ENCODE data around the gene CTSE. TPM values are rescaled to one million over a fixed set of nuclear protein-coding genes. Genes with fewer than 3 reads are reported as not detected.
"Not testable (repeated sequence)": the region's sequence is repeated elsewhere in the genome, so short reads cannot be mapped to it uniquely, and the experiment has no call there.

The CTSE gene
- total RNA-seq, 1 donor, result not detected

DNA sequence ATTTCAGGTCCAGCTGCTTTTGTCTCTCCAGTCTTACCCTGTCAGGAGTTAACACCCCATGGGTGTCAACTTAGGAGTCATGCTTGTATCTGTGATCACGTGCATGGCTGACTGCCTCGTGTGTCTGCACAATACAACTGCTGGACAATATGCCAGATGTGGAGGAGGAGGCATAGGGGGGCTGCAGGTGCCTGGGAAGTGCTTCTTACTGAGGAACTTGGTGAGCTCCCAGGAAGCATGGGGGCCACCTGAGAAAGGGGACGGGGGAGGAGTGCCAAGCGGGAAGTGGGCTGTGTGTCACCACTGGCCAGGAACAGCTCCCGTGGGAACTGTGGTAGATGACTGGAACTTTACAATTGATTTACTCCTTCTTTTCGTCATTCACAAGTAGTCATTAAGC lies 38.8 kb upstream of the CTSE start:
- TF ChIP-seq, protein P1, sequence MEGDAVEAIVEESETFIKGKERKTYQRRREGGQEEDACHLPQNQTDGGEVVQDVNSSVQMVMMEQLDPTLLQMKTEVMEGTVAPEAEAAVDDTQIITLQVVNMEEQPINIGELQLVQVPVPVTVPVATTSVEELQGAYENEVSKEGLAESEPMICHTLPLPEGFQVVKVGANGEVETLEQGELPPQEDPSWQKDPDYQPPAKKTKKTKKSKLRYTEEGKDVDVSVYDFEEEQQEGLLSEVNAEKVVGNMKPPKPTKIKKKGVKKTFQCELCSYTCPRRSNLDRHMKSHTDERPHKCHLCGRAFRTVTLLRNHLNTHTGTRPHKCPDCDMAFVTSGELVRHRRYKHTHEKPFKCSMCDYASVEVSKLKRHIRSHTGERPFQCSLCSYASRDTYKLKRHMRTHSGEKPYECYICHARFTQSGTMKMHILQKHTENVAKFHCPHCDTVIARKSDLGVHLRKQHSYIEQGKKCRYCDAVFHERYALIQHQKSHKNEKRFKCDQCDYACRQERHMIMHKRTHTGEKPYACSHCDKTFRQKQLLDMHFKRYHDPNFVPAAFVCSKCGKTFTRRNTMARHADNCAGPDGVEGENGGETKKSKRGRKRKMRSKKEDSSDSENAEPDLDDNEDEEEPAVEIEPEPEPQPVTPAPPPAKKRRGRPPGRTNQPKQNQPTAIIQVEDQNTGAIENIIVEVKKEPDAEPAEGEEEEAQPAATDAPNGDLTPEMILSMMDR (IDR thresholded peaks at IDR 0.05; ENCODE audit: insufficient read depth, low read depth, low read length), result no peak
- no peak for DNase-seq (ENCODE audit: low read depth)
- H3K4me3 ChIP-seq (ENCODE audit: low read depth, low read length), result no peak overlapping the region

DNA sequence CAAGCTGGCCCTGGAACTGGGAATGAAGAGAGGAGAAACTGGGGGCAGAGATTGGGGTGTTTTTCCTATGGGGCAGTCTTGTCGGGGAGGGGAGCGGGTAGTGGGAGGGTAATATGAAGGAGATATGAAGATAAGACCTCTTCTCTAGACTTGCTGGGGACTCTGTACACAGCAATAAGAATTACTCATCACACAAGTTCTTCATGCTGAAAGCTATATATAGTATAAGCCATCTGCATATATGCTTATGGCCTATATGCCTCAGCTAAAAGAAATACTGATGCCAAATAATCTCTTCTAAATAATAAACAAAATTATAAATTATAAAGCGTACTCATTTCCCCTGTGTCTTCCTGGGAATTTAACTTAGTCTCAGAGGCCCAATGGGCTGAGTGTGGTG lies 37.1 kb upstream of the CTSE start:
- no peak for DNase-seq (ENCODE audit: low read depth)
- TF ChIP-seq, protein P1 (IDR thresholded peaks at IDR 0.05; ENCODE audit: insufficient read depth, low read depth, low read length), result no peak

DNA sequence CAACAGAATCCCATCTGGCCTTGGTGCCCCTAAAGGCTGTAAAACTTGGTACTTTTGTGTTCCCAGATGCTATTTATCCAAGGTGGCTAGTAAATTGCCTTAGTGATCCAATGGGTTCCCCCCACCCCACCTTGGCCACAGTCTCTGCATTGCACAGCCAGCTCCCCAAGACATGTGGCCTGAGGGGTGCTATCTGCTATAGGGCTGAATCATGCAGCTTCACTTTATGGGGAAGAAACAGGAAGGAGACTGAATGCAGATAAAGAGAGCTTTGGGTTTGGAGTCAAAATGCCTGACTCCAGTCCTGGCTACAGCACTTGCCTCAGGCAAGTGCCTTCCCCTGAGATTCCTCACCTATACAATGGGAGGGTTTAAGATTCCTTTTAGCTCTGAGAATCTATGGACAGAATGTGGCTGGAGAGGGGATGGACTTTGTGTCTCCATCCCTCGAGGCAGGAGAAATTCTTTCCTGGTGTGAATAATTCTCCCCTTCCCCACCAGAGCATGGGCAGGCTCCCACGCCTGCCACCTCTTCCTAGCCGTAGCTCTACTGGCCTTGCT lies 35.7 kb upstream of the CTSE start:
- no peak for DNase-seq (ENCODE audit: low read depth)
- TF ChIP-seq, protein P1 (IDR thresholded peaks at IDR 0.05; ENCODE audit: insufficient read depth, low read depth, low read length), result no peak
- no peak overlapping the region for H3K4me3 ChIP-seq (ENCODE audit: low read depth, low read length)

More for the DNA sequence above, 37.1 kb upstream of the CTSE start:
- H3K4me3 ChIP-seq (ENCODE audit: low read depth, low read length), result no peak overlapping the region

DNA sequence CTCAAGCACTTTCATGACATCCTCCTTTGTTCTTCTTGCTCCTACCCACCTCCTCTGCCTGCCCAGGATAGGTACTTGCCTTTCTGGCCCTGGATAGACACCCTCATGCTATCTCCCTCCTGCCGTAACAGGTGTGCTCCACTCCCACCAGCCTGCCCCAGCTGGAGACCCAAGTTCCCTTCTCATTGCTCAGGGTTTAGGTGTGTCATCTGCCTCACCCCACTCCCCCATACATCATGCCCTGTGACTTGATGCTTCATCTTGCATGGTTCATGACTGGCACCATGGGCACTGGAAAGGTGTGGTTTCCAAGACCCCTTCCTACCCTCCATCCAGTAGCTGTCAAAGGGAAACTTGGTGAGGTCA lies 35.2 kb upstream of the CTSE start:
- TF ChIP-seq, protein P1 (IDR thresholded peaks at IDR 0.05; ENCODE audit: insufficient read depth, low read depth, low read length), result no peak
- DNase-seq (ENCODE audit: low read depth), result no peak
- no peak overlapping the region for H3K4me3 ChIP-seq (ENCODE audit: low read depth, low read length)

DNA sequence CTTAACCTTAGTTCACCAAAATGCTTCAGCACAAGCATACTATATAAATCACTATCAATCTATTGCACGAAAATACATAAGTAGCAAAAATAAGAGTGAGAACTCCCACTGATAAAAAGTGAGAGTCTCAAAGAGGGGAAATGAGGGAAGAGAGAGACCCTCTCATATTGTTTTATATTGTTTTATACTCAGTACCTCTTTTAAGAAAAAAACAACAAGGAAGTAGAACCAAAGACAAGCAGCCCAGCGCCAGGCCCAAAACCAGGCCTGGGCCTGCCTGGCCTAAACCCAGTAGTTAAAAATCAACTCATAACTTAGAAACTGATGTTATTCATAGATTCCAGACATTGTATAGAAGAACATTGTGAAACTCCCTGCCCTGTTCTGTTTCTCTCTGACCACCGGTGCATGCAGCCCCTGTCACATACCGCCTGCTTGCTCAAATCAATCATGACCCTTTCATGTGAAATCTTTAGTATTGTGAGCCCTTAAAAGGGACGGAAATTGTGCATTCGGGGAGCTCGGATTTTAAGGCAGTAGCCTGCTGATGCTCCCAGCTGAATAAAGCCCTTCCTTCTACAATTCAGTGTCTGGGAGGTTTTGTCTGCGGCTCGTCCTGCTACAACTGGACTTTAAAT lies 34.7 kb upstream of the CTSE start:
- DNase-seq (ENCODE audit: low read depth), result not testable (repeated sequence)

DNA sequence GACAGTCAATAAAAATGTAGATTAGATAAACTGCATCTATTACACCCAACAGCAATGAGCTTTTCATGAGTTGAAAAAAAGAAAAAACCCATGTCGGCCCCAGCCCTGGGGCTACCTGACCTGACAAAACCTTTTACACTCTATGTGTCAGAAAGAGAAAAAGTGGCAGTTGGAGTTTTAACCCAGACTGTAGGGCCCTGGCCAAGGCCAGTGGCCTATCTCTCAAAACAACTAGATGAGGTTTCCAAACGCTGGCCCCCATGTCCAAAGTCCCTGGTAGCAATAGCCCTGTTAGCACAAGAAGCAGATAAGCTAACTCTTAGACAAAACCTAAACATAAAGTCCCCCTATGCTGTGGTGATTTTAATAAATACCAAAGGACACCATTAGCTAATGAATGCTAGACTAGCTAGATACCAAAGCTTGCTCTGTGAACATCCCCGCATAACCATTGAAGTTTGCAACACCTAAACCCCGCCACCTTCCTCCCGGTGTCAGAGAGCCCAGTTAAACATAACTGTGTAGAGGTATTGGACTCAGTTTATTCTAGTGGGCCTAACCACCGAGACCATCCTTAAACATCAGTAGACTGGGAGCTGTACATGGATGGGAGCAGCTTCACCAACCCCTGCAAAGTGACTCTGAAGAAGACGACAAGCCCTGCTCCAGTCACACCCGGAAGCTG lies 32.1 kb upstream of the CTSE start:
- not testable (repeated sequence) for DNase-seq (ENCODE audit: low read depth); H3K4me3 ChIP-seq (ENCODE audit: low read depth, low read length)

More for the DNA sequence above, 34.7 kb upstream of the CTSE start:
- H3K4me3 ChIP-seq (ENCODE audit: low read depth, low read length), result not testable (repeated sequence)

DNA sequence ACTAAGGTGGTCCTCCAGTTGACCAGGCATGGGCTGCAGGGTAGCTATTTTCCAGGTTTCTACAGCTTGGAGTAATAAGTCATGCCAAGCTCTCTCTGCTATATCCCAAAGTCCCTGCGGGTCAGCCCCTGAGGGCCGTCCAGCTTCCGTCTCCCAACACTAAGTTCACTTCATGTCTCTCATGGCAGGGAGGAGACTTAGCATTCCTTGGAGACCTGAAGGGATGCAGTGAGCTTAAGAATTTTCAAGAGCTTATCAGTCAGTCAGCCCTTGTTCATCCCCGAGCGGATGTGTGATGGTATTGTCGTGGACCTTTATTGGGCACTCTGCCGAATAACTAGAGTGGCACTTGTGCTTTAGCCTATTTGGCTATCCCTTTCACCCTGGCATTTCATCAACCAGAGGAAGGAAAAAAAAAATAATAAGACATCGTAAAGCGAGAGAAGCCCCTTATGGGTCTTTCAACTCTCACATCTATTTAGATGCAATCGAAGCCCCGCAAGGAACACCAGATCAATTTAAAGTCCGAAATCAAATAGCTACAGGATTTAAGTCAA lies 31.5 kb upstream of the CTSE start:
- not testable (repeated sequence) for DNase-seq (ENCODE audit: low read depth); H3K4me3 ChIP-seq (ENCODE audit: low read depth, low read length)

DNA sequence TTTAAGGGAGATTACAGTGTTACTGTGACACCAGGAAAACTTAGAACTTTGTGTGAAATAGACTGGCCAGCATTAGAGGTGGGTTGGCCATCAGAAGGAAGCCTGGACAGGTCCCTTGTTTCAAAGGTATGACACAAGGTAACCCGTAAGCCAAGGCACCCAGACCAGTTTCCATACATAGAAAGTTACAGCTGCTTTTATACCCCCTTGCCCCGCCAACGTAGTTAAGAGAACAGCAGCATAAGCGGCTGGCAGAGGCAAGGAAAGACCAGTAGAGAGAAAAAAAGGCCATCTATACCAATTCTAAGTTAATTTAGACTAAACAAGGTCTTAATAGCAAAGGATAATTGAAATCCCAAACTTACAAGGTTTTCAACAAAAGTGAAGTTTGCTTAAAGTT lies 29.9 kb upstream of the CTSE start:
- DNase-seq (ENCODE audit: low read depth); H3K4me3 ChIP-seq (ENCODE audit: low read depth, low read length): not testable (repeated sequence)

DNA sequence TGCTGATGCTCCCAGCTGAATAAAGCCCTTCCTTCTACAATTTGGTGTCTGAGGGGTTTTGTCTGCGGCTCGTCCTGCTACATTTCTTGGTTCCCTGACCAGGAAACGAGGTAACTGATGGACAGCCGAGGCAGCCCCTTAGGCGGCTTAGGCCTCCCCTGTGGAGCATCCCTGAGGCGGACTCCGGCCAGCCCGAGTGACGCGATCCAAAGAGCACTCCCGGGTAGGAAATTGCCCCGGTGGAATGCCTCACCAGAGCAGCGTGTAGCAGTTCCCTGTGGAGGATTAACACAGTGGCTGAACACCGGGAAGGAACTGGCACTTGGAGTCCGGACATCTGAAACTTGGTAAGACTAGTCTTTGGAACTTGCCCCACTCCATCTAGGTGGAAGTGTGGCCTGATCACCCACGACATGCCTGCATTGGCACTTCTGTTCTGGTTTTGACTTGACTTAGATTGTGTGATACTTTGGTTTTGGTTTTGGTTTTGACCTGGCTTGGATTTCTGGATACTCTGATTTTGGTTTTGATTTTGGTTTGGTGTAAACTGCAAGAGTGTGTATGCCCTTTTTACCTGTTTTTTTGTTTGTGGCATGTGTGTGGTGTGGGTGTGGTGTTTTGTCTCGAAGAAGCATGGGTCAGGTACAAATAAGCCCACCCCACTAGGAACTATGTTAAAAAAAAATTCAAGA lies 29.4 kb upstream of the CTSE start, which contains the start of gene RHEX:
RHEX (plus strand) TSS at position 255 of the 692 bp plus-strand sequence. CDS start 44,656 bp downstream, outside the sequence.
- H3K4me3 ChIP-seq (ENCODE audit: low read depth, low read length); DNase-seq (ENCODE audit: low read depth): not testable (repeated sequence)

DNA sequence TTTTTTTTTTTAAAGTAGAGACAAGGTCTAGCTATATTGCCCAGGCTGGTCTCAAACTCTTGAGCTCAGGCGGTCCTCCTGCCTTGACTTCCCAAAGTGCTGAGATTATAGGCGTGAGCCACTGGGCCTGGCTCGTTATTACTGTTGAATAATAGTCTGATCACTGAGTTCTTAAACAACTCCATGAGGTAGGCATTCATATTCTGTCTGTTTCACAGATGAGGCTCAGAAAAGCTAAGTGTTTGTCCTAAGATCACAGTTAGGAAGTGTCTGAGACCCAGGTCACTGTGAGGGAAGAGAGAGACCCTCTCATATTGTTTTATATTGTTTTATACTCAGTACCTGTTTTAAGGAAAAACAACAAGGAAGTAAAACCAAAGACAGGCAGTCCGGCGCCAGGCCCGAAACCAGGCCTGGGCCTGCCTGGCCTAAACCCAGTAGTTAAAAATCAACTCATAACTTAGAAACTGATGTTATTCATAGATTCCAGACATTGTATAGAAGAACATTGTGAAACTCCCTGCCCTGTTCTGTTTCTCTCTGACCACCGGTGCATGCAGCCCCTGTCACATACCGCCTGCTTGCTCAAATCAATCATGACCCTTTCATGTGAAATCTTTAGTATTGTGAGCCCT lies 28.7 kb upstream of the CTSE start:
- DNase-seq (ENCODE audit: low read depth); H3K4me3 ChIP-seq (ENCODE audit: low read depth, low read length): not testable (repeated sequence)

All from fibroblast of villous mesenchyme (primary cell).